ENCODE results near the gene BAG3. TPM values are rescaled to one million over a fixed set of nuclear protein-coding genes. Genes with fewer than 3 reads are reported as not detected.

BAG3 gene
- total and polyA plus RNA-seq, 2 donors from 2014 or later: 42.0 to 54.9 TPM

GRCh38 chr10:119723161-119723560 is 72.0 kb downstream of the BAG3 start:
- no peaks in the 10 kb centered on the region for H3K36me3 ChIP-seq (ENCODE audit: control insufficient read depth in 2 of 3, insufficient read depth in 3 of 3, low read length in 3 of 3)
- no peak overlapping the region for H3K9ac ChIP-seq (ENCODE audit: low read length in 3 of 3)
- intact Hi-C loops (cut with DNase I): no loop called here
- TF ChIP-seq CTCF (IDR thresholded peaks at IDR 0.05; ENCODE audit: borderline replicate concordance, extremely low read depth, insufficient read depth): no peak
- no peak overlapping the region for H3K4me3 ChIP-seq (ENCODE audit: low read length in 3 of 3)
- no peak for FAIRE-seq
- no peak overlapping the region for H3K27ac ChIP-seq (ENCODE audit: low read depth in 2 of 2, low read length in 2 of 2)
- H3K9me3 ChIP-seq (ENCODE audit: control insufficient read depth in 2 of 3, insufficient read depth in 1 of 3, low read length in 3 of 3): no peaks in the 10 kb centered on the region
- DNase-seq: no peak
- H3K4me1 ChIP-seq (ENCODE audit: control insufficient read depth in 2 of 3, insufficient read depth in 2 of 3, low read depth in 1 of 3, low read length in 3 of 3): peaks cover 7 to 21% (median 14%) of the 10 kb centered on the region in 3 donors
- H3K27me3 ChIP-seq (ENCODE audit: control insufficient read depth, insufficient read depth, low read length): no peaks in the 10 kb centered on the region

GRCh38 chr10:119723624-119724023 is 72.4 kb downstream of the BAG3 start:
- H3K27me3 ChIP-seq (ENCODE audit: control insufficient read depth, insufficient read depth, low read length): no peaks in the 10 kb centered on the region
- H3K9ac ChIP-seq (ENCODE audit: low read length in 3 of 3): no peak overlapping the region
- peaks cover 7 to 21% (median 14%) of the 10 kb centered on the region in 3 donors for H3K4me1 ChIP-seq (ENCODE audit: control insufficient read depth in 2 of 3, insufficient read depth in 2 of 3, low read depth in 1 of 3, low read length in 3 of 3)
- TF ChIP-seq CTCF (IDR thresholded peaks at IDR 0.05; ENCODE audit: borderline replicate concordance, extremely low read depth, insufficient read depth): no peak
- H3K36me3 ChIP-seq (ENCODE audit: control insufficient read depth in 2 of 3, insufficient read depth in 3 of 3, low read length in 3 of 3): no peaks in the 10 kb centered on the region
- FAIRE-seq (no peak), DNase-seq (no peak)
- H3K9me3 ChIP-seq (ENCODE audit: control insufficient read depth in 2 of 3, insufficient read depth in 1 of 3, low read length in 3 of 3): no peaks in the 10 kb centered on the region
- no peak overlapping the region for H3K27ac ChIP-seq (ENCODE audit: low read depth in 2 of 2, low read length in 2 of 2)
- intact Hi-C loops (cut with DNase I): no loop called here
- no peak overlapping the region for H3K4me3 ChIP-seq (ENCODE audit: low read length in 3 of 3)

DNA sequence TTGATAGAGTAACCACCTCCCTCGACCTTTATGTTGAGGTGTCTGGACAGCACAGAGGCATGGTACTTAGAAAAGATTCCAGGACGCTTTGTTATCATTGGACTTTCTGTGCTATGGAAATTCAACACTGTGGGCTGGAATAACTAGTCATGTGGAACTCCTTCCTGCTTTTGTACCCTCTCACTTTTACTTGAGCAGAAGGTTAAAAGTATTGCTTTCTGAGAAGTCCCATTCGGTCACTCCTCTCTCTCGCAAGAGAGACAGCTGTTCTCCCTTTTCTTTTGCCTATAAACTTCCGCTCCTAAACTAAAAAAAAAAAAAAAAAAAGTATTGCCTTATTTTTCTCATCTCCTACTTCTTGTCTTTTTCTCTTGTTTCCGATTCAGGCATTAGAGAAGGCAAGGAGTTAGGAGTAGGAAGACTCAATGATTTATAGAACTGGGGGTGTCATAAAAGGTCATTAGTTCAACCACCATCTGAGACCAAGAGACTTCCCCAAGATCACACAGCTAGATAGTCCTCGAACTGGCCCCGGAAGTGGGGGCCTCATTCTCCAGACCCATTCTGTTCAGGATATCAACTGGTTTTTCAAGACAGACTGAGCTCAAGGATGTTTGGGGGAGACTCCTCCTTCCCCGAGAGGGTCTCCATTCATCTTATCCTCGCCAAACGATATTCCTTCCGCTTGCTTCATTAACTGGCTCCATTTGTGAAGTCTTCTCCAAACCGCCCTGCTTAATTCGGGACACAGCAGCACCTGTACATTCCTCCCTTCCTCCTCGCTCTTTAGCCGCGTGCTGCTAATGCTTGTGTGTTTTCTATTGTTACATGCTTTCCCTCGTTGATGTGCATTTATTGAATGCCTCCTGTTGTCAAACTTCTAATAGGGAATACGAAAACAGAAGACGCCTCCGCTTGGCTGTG is 73.7 kb downstream of the BAG3 start:
- Histone ChIP-seq H3K9ac (ENCODE audit: low read length in 3 of 3) (peak overlapping the region; percentile 10 to 85 (median 46)), H3K4me1 (ENCODE audit: control insufficient read depth in 2 of 3, insufficient read depth in 2 of 3, low read depth in 1 of 3, low read length in 3 of 3) (peaks cover 7 to 21% (median 14%) of the 10 kb centered on the region in 3 donors), H3K36me3 (ENCODE audit: control insufficient read depth in 2 of 3, insufficient read depth in 3 of 3, low read length in 3 of 3) (no peaks in the 10 kb centered on the region), H3K27ac (ENCODE audit: low read depth in 2 of 2, low read length in 2 of 2) (peak overlapping the region; percentile 89 to 94), H3K9me3 (ENCODE audit: control insufficient read depth in 2 of 3, insufficient read depth in 1 of 3, low read length in 3 of 3) (no peaks in the 10 kb centered on the region), H3K27me3 (ENCODE audit: control insufficient read depth, insufficient read depth, low read length) (no peaks in the 10 kb centered on the region), H3K4me3 (ENCODE audit: low read length in 3 of 3) (peak overlapping the region; percentile 30 to 71 (median 65))
- FAIRE-seq (no peak), DNase-seq (peak in 4 of 5 donors; percentile 48 to 91 (median 79))
- TF ChIP-seq CTCF (IDR thresholded peaks at IDR 0.05; ENCODE audit: borderline replicate concordance, extremely low read depth, insufficient read depth): no peak
- intact Hi-C loops (cut with DNase I): no loop called here

All from kidney (tissue), 14 donors.